Measurements from ENCODE around the gene ST7.
"Not testable (repeated sequence)": the region's sequence is repeated elsewhere in the genome, so short reads cannot be mapped to it uniquely, and the experiment has no call there.

The ST7 gene

DNA sequence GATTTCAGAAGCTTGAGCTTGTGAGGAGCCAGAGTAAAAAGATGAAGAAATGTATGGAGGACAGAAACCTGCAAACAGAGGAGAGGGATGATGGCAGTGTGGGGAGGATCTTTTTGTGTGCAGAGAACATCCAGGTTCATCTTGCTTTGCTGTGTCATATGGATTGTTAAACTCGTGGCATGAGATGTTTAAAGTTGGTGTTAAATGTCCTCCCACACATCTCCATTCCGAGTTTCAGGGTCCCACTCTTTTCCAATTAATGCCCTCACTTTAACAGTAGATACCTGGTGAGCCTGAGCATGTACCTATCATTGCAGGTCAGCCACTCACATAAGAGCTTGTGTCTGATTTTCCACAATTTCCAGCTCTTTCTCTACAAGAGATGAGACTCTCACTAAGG, 147.7 kb downstream of the ST7 start:
- DNase-seq = no peak

DNA sequence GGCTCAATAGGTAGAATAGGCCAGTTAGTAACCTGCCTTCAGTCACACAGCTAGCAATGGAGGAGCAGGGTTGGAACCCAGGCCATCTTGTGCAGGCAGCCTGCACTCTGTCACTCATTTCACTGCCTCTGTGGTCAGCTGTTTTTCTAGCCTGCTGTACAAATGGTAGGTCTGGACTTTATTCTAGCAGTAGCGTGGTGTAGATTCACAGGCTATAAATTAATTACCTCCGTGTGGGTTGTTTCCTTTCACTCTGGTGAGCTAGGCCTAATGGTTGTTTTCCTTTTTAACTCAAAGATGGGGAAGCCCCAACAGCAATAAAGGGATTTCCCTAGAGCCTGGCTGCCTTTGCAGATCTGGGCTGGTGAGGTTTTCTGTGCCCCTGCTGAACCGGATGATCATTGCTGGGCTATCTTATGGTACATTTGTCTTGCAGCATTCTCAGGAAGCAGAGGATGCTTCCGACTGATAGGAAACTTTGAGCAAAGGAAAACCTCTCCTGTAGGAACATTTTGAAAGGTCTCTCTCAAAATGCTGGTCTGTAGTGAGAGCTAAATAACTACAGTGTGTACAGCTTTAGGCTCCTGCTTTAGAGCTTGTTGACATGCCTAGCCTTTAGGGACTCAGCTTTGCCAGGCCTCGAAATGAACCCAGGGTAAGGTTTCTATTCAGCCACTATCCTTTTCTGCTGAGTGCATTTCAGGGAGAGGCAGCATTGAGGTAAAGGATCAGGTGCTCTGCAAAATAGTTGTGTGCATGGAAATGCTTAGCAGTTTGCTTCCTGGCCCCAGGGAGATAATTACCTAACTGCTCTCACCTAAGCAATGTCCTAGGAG, 157.4 kb downstream of the ST7 start:
- no peak for DNase-seq

- DNase-seq = no peak
These were observed 158.2 kb downstream of the ST7 start for GRCh38 chr7:117111535-117111934.

DNA sequence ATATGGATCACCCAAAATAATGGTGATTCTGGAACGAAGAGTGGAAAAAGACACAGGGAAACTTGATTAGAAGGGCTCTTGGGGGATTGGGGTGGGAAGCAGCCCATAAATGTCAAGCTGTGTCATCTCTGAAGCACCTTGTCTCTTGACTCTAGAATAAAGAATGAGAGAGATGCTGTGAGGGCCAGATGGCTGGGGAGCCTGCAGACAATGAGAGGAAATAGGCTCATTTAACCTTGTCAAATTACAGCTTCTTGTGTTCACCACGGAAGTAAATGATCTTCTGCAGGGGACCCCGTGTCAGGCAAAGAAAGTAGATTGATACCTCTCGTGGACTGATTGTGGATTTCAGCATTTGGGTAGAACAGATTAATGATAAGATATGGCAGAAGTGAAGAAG, 159.3 kb downstream of the ST7 start:
- peak in 1 of 2 experiments; percentile 43 for DNase-seq

GRCh38 chr7:117113871-117114270, 160.6 kb downstream of the ST7 start:
- DNase-seq = no peak

DNA sequence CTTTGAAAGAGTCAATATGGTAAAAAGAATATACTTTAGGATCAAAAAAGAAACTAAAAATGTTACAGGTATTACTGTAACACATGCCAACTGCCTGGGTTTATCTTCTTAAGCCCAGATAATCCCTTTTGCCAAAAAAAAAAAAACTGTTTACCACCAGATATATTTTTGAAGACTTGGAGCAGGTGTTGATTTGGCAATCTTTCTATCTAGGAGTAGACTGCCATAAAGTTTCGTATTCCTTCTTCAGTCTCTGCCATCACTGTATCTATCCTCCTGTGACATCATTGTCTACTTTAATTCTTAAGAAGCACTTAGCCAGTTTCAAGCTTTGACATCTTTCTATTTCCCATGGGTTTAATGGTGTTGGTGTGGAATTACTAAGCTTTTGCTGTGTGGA, 161.0 kb downstream of the ST7 start:
- DNase-seq = no peak

- DNase-seq = no peak
These were observed 162.9 kb downstream of the ST7 start for GRCh38 chr7:117116211-117116610.

GRCh38 chr7:117117172-117117571, 163.9 kb downstream of the ST7 start:
- no peak for DNase-seq

- no peak for DNase-seq
These were observed 165.4 kb downstream of the ST7 start for GRCh38 chr7:117118579-117119180.

- peak; percentile 83 to 85 for DNase-seq
These were observed 166.1 kb downstream of the ST7 start for GRCh38 chr7:117119192-117119924.

DNA sequence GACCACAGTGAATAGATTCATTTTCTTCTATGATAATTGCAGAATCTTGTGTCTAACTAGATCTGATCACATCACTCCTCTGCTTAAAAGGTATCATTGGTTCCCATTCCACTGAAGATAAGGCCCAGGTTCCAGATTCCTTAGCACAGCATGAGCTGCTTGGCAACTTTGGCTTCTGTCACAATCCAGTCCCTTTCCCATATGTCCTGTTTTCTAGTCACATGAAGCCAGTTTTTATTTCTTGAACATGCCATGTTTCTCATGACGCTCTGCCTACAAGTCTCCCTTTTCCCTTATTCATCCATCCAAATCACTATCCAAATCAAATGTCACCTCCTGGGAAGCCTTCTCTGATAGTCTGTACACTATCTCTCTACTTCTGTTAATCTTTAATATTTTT, 167.0 kb downstream of the ST7 start:
- not testable (repeated sequence) for DNase-seq

DNA sequence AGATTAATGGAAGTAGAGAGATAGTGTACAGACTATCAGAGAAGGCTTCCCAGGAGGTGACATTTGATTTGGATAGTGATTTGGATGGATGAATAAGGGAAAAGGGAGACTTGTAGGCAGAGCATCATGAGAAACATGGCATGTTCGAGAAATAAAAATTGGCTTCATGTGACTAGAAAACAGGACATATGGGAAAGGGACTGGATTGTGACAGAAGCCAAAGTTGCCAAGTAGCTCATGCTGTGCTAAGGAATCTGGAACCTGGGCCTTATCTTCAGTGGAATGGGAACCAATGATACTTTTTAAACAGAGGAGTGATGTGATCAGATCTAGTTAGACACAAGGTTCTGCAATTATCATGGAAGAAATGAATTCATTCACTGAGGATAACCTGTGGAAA, 168.7 kb downstream of the ST7 start:
- DNase-seq = not testable (repeated sequence)

GRCh38 chr7:117122536-117122935, 169.2 kb downstream of the ST7 start:
- no peak for DNase-seq

DNA sequence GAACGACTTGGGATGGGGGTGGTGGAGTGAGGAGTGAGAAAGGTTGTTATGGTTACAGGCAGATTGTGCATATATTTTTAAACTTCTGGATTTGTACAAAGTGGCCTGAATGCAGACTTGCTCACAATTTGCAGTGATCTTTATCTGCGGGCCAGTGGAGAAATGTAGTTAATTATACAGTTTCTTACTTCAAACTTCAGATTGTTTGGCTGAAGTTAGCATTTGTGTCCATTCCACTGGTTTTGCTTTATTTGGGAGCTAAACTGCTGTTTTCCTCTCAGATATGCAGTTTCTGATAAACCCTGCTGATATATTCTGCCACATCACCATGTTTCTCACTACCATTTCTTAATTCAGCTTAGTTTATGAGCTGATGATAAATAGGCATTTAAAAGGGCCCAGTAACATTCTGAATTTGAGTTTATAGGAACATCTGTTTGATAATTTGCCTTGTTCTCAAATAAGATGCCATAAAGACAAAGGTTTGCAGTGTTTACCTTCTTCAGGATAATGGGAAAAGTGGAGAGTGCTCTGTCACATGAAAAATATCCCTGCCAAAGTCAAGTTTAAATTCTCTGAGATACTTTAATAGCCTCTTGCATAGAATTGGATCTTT, 170.1 kb downstream of the ST7 start:
- DNase-seq = no peak

- peak; percentile 39 to 63 for DNase-seq
These were observed 171.4 kb downstream of the ST7 start for GRCh38 chr7:117124591-117125220.

GRCh38 chr7:117126676-117127075, 173.4 kb downstream of the ST7 start:
- no peak for DNase-seq

DNA sequence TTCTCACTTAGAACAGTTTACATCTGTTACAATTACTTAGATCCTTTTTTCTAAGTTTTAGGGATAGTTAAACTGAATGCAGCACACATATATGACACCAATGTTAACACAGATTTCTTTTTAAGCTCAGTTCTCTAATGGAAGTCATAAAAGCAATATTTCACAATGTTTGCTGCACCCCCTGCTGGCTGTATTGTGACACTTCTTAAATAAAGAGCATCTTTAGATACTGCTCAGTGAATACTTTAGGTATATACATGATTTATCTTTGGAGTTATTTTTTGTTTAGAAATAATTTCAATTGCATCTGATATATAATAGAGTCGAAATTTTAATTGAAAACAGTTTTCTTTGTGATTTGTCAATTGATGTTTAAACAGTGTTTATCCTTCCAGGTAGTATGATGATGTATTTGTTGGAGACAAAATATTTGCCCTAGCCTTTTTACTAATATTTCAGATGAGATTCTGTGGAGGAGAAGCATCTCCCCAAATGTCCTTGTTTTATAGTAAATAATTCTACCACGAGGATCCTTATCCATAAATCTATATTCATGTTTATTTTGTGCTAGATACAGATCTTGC, 174.4 kb downstream of the ST7 start:
- DNase-seq = peak in 1 of 2 experiments; percentile 32

- DNase-seq = no peak
These were observed 176.2 kb downstream of the ST7 start for GRCh38 chr7:117129521-117129955.

DNA sequence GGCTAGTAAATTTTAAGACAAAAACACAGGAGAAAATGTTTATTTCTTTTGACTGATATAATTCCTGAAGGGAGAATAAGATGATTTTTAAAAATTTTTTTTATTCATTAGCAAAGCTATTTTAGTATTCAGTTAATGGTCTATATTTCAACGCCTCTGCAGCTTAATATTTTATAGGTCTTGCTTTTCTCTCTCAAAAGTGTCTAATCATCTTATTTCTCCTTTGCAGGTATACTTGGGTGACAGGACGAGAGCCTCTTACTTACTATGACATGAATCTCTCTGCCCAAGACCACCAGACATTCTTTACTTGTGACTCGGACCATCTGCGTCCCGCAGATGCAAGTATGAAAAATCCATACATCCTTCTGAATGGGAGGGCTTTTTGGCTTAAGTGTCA, 177.0 kb downstream of the ST7 start:
- DNase-seq = no peak

- DNase-seq = no peak
These were observed 179.2 kb downstream of the ST7 start for GRCh38 chr7:117132321-117133120.

GRCh38 chr7:117133125-117133524, 179.8 kb downstream of the ST7 start:
- no peak for DNase-seq

GRCh38 chr7:117134411-117134810, 181.1 kb downstream of the ST7 start:
- DNase-seq = no peak

Measured in NCI-H187 (cell line).